Mammary epithelial cell (primary cell): ENCODE data around the gene LRRC74A.

ENCODE experiments used
- EZH2 ChIP-seq: IDR thresholded peaks from 2 replicates; pipeline ENCODE4 v1.6.1; 2012; ENCODE audit warnings: low read length, inconsistent platforms, borderline replicate concordance
- TF ChIP-seq, protein P1 (sequence below), 2 donors: IDR thresholded peaks in 1 of 2; conservative IDR thresholded peaks in 1 of 2; 2 replicates each; pipeline ENCODE4 v1.5.1; 2011 to 2012; ENCODE audit warnings: inconsistent platforms in 2 of 2, low read length in 2 of 2, mild to moderate bottlenecking in 2 of 2, control low read depth in 1 of 2, low read depth in 1 of 2; ENCODE audit not compliant: insufficient read depth in 1 of 2; ENCODE audit errors: extremely low read depth in 1 of 2

DNA sequence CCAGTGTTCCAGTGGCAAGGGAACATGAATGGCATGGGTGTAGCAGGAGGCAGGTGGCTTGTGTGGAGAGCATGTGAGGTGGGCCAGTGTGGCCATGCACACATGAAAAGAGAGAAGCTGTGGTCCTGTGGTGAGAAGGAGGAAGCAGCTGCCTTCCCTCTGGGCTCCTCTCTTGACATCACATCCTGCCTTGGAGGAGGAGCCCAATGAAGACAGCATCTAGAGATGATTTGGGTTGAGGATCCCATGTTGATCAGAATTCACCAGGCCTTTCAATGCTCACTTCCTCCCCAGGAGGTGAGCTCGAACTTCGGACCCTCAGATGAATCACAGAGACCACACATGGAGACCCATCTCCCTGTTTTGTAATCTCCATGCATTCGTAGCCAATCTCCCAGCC lies 82.6 kb downstream of the LRRC74A start:
- TF ChIP-seq, protein P1, sequence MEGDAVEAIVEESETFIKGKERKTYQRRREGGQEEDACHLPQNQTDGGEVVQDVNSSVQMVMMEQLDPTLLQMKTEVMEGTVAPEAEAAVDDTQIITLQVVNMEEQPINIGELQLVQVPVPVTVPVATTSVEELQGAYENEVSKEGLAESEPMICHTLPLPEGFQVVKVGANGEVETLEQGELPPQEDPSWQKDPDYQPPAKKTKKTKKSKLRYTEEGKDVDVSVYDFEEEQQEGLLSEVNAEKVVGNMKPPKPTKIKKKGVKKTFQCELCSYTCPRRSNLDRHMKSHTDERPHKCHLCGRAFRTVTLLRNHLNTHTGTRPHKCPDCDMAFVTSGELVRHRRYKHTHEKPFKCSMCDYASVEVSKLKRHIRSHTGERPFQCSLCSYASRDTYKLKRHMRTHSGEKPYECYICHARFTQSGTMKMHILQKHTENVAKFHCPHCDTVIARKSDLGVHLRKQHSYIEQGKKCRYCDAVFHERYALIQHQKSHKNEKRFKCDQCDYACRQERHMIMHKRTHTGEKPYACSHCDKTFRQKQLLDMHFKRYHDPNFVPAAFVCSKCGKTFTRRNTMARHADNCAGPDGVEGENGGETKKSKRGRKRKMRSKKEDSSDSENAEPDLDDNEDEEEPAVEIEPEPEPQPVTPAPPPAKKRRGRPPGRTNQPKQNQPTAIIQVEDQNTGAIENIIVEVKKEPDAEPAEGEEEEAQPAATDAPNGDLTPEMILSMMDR (conservative IDR thresholded peaks at IDR 0.05 in 1 of 2, IDR thresholded peaks at IDR 0.05 in 1 of 2; ENCODE audit: extremely low read depth in 1 of 2, insufficient read depth in 1 of 2, low read depth in 1 of 2, low read length in 2 of 2): no peak
- no peak for TF ChIP-seq EZH2
